Peyer's patch (tissue), 4 donors: ENCODE measurements around the gene PRMT2.

Experiments used
- POLR2A ChIP-seq, 2 donors: fragments of 450-650 bp; IDR thresholded peaks; one replicate each; pipeline ENCODE4 v1.5.1; 2017; ENCODE audit warnings: antibody characterized with exemption in 2 of 2, mild to moderate bottlenecking in 2 of 2, moderate library complexity in 2 of 2
- TF ChIP-seq, protein P1 (sequence below), 6 experiments: fragments of 450-650 bp in 4 of 6; fragments of 200-600 bp in 2 of 6; sonication (generic) in 1 of 6; IDR thresholded peaks; one replicate each; pipeline ENCODE4 v1.5.1; 2017 to 2019; ENCODE audit warnings: antibody characterized with exemption in 6 of 6, mild to moderate bottlenecking in 3 of 6, moderate library complexity in 1 of 6

- TF ChIP-seq, protein P1, sequence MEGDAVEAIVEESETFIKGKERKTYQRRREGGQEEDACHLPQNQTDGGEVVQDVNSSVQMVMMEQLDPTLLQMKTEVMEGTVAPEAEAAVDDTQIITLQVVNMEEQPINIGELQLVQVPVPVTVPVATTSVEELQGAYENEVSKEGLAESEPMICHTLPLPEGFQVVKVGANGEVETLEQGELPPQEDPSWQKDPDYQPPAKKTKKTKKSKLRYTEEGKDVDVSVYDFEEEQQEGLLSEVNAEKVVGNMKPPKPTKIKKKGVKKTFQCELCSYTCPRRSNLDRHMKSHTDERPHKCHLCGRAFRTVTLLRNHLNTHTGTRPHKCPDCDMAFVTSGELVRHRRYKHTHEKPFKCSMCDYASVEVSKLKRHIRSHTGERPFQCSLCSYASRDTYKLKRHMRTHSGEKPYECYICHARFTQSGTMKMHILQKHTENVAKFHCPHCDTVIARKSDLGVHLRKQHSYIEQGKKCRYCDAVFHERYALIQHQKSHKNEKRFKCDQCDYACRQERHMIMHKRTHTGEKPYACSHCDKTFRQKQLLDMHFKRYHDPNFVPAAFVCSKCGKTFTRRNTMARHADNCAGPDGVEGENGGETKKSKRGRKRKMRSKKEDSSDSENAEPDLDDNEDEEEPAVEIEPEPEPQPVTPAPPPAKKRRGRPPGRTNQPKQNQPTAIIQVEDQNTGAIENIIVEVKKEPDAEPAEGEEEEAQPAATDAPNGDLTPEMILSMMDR (IDR thresholded peaks at IDR 0.05): no peak
- TF ChIP-seq POLR2A (IDR thresholded peaks at IDR 0.05): no peak
These were observed 673 bp downstream of the PRMT2 start for GRCh38 chr21:46636181-46636512.
